MV-4-11 (cell line): ENCODE results near the gene L3MBTL3.
A peak's percentile ranks its signal among the peaks of the same experiment; 100 is the strongest.

ENCODE experiments used
- DNase-seq: peaks from one replicate; lab custom pipeline; 2025; lab: John Stamatoyannopoulos, UW

The L3MBTL3 gene

DNA sequence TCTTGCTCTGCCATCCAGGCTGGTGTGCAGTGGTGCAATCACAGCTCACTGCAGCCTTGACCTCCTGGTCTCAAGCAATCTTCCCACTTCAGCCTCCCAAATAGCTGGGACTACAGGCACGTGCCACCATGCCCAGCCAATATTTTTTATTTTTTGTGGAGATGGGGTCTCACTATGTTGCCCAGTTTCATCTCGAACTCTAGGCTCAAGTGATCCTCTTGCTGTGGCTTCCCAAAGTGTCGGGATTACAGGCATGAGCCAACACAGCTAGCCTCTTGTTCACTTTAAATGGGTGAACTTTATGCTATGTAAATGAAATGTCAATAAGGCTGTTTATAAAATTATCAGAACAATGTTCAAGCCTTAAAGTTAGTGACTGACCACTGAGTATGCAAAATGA, 167.3 kb downstream of the L3MBTL3 start:
- DNase-seq: no peak

DNA sequence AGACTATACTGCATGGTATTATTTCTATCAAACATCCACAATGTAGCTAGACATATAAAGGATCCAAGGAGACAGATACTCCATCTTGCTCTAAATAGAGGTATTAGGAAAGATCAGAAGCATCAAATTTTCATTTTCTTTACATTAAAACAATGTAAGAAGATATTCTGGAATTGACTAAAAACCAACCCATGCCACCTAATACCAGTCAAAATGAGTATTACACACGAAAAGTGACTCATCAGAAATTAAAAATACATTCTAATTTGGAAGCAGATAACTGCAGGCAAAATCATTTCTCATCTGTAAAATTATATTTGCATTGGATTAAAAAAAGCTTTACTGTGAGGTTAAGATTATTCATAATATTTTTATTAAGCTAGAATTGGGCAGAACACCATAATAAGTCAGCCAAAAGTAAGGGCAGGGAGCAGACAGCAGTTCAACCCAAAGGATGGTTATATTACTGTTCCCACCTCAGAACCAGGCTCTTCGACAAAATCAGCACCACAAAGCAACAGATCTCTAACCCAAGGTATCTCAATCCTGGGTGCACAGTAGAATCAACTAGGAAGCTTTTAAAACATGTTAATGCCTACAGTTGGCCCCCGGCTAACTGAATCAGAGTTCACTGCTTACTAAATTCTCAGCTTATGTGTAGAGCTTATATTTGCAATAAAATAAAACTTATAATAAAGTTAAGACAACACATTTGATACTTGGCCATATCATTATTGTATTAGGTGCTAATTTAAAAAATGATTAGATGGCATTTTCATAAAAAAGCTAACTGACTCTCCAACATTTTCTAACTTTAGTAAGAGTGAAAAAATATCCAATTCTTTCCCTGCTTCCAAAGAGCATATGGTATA, 169.2 kb downstream of the L3MBTL3 start:
- DNase-seq: no peak

DNA sequence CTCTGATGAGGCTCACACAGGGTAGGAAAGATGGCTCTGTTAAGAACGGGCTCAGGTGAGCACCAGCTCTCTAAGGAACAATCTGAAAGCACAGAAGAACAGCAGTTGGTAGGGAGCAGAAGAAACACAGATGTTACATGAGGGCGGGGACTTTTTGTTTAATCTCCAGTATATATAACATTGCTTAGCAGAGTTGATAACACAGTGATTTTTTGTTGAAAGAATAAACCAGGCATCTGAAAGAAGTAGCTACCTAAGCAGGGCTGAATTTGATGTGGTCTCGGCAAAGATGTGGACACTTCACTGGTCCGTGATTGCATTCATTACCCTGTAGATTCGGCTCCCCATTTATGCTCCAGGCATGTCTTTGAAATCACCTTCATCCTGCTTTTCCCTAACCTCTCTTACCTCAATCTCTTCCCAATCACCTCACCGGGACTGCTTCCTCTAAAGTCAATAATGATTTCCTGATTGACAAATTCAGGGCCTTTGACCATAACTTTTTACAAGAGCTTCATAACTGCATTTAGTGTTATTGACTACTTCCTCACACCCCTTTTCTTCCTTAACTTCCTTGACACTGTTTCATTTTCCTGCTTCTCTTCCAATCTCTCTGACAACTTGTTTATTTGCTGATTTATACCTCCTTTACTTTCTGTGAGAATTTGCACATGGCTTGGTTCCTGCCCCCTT, 170.0 kb downstream of the L3MBTL3 start:
- DNase-seq: no peak

DNA sequence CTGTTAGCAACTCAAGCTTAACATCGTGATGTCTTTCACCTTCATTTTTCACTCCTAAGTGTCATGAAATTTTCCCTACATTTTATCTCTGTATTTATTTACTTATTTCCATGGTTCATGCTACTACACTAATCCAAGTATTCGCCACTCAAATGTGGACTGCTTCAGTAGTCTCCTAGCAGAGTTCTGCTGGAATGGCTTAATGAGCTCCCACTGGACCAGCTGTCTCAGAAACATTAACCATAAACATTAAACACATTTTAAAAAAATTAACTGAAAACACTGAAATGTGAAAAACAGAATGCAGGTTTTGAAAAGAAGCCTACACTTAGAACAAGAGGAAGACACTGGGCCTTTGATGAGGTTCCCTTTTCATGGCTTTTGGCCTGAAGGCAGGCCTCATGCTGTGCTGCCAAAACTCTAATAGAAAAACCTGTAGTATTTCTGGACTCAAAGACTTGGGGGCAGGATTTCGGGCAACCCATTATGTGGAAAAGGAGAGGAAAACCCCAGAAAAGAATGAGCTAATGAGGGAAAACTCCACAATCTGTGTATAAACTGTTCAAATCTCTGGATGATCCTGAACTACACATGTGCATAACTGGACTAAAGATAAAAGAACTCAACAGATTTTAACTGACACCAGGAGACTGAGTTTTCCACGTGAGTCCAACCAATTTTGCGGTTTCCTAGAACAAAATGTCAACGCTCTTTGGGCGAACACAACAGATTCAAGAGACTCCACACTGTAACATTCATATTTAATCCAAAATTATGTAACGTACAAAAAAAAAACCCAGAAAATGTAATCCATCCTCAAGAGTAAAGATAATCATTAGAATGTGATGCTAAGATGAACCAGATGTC, 171.4 kb downstream of the L3MBTL3 start:
- peak; percentile 21 for DNase-seq
